ENCODE data around the gene CLEC4A. TPM values are rescaled to one million over a fixed set of nuclear protein-coding genes. Genes with fewer than 3 reads are reported as not detected.

CLEC4A gene
- polyA plus RNA-seq, 1 donor from 2014 or later: 4.1 TPM

Other genes with a start within 250 kb of the CLEC4A start
- gene SLC2A3, start 187.4 kb upstream of the CLEC4A start, polyA plus RNA-seq: 27.2 and 31.6 TPM in 2 replicates
- gene FOXJ2, start 90.9 kb upstream of the CLEC4A start, polyA plus RNA-seq: 5.8 and 6.4 TPM in 2 replicates
- not detected in 2 replicates for gene C3AR1, start 57.3 kb upstream of the CLEC4A start, polyA plus RNA-seq
- gene NECAP1, start 41.3 kb upstream of the CLEC4A start, polyA plus RNA-seq: 297 and 331 TPM in 2 replicates
- gene ZNF705A, start 33.4 kb downstream of the CLEC4A start, polyA plus RNA-seq: not detected in 2 replicates
- not detected in 2 replicates for gene FAM90A1, start 104.0 kb downstream of the CLEC4A start, polyA plus RNA-seq